Measurements from ENCODE around the gene PXDN.

Gene PXDN

DNA sequence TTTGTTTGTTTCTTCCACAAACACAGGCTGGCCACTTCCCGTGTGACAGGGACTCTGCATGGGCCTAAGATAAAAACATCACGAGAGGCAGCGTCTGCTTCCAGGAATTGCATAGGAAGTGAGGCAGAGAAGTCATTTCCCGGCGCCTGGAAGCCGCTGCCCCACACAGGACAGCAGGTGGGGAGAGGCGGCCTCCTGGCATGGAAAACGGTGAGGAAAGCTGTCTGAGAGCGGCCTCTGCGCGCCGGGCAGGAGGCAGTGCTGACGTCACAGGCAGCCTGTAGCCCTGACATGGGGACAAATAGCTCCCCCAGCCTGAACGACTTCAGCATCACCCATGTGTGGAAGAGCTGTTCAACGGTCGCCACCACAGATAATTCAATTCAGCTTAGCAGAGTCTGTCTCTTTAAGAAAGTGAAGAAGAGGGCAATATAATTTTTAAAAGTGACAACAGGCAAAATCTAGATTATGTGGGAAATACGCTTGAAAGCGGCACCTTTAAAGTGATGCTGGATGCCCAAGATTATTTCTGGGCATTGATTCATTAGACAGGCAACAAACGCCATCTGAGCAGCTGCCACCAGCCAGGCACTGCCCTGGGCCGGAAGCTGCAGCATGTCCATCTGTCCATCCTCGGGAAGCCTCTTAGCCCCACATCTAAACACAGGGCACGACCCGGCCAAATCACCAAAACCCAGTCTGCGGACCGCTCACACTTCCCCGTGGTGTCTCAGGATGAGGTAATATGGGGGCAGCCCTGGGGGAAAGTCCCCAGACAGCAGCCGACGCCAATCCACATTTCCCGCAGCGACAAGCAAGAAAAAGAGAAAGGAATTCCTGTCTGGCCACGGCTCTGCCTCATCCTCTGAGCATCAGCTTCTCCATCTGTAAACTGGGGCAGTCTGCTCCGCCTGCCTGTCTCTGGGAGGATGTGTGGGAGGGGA, 138.9 kb downstream of the PXDN start:
- DNase-seq: no peak

DNA sequence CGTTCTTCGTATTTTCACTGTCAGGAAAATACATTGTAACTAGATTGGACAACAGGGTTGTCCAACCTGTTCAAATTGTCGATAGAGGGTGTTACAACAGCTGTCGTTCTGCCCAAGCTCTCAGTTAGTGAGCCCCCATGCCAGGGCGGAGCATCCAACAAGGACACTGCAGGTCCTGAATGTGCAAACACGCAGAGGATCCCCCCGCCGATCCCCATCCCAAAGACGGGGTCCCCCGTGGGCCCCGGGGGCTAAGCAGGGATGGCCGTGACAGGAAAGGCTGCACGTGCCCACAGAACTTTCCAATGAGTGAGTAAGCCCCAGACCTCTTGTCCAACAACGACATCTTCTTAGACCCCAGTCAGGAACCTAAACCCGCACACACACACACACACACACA, 140.8 kb downstream of the PXDN start:
- DNase-seq: no peak

DNA sequence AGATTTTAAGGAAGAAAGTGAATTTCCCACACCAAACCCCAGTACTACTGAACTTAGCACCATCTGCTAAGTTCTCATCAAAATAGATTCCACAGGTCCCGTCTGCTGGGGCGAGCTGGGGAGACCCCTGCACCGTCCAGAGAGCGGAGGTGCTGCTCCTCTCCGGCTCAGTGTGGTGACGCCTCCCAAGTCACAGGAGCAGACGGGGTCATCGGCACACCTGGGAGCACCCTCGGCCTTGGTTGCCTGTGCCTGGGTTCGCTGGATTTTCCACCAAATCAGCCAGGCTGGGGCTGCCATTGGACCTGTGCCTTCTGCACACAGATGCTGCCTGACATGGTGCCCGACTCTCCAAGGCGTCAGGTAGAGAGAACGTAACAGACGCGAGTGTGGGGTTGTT, 141.3 kb downstream of the PXDN start:
- no peak for DNase-seq

DNA sequence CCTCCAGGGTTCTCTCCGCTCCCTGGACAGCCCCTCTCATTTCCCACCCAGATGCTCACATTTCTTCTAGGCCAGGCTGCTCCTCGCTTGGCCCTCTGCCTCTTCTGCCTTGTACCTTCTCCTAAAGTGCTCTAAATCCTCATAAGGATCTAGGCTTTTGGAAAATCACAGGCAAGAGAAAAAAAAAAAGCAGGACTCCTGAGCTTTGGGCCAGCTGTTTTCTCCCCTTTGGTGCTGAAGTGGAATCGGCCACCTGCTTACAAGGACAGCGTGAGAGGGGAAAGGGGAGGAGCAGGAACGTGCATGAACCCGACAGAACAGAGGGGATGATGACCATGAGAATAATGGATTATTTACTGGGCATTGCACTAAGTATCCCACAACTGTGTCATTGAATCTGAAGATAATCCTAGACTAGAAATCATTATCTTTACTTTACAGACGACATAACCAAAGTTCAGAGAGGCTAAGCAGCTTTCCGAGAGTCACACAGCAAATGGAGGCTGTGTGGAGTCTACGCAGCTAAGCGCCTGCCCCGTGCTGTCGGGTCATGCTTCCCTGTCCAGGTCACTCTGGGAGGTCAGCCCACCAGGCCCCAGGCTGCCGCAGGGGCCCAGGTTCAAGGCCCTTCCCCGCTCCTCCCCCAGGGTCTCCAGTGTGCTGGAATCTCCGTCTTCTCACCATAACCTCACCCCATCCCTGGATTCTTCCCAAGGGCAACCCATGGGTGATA, 141.9 kb downstream of the PXDN start:
- DNase-seq: no peak

DNA sequence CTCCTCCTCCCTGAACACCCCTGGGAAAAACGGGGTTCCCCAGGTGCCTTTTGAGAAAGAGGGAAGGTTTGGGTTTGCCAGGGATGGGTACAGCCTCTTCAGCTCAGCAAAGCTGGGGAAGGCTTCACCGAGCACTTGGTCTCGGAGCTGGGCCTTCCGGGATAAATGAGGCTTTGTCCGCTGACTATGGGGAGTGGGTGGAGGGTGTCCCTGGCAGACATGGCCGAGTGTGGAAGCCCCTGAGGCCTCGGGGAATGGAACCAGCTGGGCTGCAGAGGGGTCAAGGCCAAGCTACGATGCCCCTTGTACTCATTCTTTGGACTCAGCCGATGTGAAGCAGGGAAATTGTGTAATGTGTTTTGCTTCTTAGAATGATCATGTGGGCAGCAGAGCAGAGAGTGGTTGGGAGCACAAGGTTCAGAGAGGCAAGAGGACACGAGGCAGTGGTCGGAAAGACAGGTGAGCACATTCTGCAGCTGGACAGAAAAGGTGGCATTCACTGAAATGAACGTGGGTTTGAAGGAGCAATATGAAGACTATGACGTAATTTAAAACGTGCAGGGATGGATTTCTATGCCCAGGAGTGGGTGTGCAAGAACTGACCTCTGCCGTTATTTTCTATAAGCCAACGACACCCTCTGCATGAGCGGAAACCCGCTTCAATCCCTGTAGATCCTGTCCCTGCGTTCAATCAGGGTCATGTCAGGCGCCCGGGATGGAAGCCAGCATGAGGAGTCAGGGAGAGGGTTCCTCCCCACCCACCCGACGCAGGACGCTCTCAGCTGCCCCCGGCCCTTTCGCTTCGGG, 142.6 kb downstream of the PXDN start:
- no peak for DNase-seq

DNA sequence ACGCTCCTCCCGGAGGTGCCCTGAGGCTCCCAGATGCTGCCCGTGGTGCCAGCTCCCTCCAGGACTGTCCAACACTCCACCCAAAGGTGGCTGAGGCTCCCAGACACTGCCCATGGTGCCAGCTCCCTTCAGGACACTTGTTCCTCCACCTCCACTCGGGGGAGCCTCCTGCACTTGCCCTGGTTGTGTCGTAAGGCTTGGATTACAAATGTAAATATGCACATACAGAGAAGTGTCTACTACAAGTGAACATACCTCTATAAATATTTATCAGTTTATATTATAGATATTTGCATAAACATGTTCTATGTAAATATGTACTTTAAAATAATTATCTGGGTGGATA, 143.3 kb downstream of the PXDN start:
- no peak for DNase-seq

DNA sequence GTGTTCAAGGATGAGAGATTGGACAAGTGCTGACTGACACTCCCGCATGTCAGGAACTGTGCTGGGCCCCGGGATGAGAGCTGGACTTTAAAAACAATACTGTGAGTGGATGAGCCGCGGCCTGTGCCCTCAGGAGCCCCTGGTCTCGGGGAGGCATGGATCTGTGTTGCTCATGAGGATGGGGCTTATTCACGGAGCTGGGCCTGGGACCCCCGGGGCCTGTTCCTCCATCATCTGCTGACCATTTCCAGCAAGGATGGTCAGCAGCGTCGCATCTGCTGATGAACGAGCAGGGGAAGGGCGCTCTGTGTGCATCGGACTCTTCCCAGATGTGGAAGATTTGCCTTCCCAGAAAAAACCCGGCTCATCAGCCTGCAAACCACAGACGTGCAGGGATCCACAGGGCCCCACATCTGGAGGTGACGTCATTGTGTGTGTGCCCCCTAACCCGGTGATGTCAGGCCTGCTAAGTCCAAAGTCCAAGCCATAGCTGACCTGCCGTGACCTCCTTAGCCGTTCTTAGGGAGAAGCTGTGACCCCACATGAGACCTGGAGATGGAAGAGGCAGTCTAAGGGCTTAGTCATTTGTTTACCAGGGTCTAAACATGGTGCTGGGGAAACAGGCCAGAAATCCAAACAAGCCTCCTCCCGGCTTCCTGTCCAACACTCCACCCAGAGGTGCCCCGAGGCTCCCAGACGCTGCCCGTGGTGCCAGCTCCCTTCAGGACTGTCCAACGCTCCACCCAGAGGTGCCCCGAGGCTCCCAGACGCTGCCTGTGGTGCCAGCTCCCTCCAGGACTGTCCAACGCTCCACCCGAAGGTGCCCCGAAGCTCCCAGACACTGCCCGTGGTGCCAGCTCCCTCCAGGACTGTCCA, 143.9 kb downstream of the PXDN start:
- DNase-seq: no peak

DNA sequence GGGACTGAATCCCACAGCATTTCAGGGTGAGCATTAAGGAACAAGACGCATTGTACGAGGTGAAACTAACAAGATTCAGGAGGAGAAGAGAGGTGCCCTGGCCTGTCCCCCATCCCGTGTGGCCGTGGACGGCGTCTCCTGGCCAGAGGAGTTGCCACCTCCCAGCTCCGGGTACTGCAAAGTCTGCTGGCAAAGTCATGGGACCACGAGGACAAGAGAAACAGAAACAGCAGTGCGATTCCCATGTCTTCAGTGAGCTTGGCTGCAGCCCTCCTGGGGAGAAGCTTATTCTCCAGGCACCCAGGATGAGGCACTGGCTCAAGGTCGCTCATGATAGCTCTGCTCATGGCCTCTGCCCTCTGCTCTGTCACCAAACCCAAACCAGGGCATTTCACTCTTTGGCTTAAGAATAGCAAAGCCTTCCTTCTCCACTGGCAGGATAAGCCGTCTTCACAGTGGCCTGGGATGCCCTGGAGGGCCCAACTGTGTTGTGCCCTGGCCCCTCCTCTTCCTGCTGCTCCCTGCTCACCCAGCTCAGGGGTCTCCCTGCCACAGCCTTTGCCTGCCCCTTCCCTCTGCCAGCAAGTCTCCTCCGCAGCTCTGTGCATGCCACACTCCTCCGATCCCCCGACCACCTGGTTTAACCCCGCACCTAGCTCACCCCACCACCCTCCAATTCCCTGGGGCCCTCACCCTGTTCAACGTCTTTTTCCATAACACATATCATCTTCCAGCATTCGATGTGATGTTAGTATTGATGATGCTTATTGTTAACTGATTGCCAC, 144.8 kb downstream of the PXDN start:
- DNase-seq: no peak

DNA sequence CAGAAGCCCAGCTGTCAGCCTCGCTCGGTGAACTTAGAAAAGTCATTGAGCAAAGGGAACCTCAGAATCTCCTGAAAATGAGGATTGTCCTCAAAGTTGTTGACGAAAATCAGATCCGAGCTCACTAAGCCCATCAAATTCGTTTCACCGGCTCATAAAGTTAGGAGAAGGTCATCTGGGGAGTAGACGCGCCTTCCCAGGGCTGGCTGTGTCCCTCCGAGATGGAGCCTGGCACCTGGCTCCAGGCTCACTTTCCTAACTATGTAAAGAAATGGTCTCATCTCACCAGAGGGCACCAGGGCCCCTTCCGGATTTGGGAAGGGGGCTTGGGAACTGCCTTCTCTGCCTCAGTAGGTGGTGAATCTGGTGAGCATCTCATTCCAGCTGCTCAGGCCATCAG, 145.5 kb downstream of the PXDN start:
- no peak for DNase-seq

DNA sequence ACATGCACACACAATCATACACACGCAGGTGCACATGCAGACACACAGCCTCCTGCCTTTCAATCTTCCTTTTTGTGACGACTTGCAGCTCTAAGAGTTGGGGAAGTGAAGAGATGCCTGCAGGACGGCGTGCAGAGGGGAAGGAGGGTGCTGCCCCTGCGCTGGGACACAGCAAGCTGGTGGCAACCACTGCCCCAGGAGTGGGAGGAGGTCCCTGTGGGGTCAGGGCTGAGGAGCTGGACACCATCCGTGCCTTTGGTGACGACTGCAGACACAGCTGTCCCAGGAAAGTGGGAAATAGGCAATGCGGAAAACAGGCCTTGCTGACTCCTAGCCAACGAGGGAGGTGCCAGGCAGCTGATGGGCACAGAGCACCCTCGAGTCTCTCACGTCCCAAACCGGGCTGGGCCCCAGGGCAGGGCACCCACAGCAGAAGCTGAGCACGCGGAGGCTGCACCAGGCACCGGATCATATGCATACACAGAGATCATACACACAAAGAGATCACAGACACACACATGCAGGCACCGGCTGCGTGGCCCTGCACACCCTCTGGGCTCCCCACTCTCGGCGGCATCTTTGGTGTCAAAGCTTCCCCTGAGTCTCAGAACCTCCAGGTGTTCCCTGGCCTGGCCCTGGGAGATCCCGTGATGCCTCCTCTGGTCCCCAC, 146.1 kb downstream of the PXDN start:
- DNase-seq: no peak

DNA sequence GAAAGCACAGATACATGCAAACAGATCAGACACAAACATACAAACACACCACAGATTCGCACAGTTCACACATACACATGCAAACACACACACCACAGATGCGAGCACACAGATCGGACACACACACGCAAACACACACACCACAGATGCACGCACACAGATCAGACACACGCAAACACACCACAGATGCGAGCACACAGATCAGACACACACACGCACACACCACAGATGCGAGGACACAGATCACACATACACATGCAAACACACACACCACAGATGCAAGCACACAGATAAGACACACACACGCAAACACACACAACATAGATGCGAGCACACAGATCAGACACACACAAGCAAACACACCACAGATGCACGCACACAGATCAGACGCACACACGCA, 149.0 kb downstream of the PXDN start:
- no peak for DNase-seq

DNA sequence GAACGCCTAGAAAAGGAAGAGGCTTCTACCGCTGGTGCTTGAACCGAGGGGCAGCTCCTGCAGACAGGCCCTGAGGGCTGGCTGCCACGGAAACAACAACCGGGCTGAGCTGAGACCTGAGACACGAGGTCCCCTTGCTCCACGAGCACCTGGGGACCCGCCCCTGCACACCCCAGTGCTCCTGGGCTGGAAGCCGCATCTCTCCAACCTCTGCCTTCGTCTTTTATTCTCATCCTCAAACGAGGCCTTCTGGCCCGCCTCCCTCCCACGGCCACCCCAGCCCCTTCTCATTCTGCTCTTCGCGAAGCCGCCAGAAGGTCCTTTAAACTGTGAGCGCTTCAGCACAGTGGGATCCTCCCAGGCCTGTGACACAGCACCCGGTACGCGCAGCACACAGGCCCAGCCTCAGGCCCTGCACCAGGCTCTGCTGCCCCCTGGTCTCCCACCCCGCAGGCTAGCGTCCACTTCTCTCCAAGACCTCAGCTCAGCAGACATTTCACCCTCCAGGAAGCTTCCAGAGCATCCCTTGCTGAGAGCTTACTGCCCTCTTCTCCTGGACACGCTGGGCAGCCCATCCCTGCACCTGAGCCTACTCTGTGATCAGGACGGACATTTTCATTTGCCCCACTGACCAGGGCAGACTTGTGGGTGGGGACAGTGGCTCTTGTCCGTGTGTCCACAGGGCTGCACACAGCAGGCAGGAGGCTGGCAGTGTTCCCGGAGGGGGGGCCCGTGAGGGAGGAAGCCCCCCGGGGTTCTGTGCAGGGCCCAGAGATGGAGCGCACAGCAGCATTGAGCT, 149.7 kb downstream of the PXDN start:
- no peak for DNase-seq

DNA sequence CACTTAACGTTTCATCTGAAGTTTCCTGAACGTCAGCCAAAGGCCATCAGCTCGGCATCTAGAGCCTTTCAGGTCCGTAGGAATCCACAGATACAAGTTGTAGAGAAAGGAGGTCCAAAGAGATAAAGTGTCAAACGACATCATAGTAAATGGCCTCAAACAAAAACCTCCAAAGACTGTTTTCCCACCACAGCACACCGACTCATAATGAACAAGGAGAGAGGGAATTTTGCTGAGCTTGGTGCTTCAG, 150.3 kb downstream of the PXDN start:
- DNase-seq: no peak

DNA sequence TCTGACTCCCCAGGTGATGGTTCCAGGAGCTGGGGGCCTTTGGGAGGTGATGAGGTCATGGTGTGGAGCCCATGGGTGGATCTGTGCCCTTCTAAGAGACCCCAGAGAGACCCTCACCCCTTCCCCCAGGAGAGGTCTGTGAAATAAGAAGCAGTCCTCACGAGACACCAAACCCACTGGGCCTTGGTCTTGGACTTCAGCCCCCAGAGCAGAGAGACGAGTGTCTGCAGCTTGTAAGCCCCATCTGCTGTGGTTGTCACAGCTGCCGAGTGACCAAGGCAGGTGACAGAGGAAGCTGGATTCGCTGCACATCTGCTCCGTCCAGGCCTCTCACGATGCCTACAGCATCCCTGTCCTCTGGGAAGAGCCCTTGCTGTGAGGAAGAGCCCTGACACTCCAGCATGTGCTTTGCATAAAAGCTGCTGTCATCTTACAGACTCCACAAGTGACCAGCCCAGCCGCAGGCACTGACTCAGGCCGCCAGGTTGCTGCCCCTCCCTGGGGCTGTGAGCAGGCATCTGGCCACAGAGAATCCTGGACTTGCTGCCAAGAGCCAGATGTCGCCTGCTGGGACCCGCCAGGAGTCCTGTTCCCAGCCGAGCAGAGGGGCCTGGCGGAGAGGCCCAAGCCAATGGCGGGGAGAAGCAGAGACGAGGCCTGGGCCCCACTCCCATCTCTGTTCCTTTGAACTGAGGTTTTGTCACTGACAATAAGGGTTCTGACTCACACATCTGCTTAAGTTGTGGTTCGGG, 150.8 kb downstream of the PXDN start:
- no peak for DNase-seq

DNA sequence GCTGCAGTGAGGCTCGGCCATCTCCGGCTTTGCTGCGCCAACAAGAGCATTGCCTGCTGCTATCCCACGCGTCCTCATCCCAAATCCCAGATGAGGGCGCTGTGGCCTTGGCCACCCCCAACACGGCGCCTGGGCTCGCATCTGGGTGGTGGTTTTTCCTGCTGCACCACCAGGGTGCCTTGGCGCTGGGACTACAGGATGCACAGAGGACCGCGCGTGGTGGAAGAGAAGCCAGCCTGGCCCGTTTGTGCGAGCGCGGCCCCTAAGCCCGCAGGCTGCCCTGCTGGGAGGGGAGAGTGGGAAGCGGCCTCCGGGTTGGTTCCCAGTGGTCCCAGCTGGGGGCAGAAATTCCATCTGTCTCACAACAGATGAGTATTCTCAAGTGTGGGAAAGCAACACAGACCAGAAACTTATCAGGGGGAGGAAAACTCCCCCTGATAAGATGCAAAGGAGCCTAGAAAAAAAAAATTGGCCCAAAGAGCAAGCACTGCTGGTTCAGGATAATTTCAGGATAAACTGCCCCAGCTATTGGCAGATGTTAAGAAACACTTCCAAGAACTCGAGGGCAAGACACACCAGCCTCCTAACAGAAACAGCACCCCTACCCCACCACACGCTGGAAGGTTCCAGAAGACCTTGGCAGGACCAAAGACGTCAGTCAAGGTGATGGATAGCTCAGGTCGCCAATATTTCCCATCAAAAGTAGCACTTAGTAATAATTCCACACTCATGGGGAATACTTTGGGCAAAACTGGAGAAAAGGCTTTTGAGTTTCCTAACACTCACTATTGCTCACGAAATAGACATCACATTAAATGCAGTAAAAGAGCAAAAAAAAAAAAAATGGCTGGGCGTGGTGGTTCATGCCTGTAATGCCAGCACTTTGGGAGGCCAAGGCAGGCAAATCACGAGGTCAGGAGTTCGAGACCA, 152.1 kb downstream of the PXDN start:
- DNase-seq: no peak

DNA sequence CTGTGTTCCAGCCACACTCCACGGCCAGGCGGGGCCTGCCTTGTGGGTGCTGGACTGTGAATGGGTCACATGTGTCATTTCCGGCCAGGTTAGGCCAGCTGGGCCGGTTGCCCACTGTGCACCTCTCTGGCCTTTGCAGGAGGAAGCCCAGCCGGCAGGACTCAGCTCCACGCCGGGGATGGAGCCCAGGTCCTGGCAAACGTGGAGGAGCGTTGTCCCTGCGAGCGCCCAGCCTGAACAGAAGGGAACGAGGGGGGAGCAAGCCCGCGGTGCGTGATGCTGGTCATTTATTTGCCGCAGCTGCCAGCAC, 152.9 kb downstream of the PXDN start:
- no peak for DNase-seq

DNA sequence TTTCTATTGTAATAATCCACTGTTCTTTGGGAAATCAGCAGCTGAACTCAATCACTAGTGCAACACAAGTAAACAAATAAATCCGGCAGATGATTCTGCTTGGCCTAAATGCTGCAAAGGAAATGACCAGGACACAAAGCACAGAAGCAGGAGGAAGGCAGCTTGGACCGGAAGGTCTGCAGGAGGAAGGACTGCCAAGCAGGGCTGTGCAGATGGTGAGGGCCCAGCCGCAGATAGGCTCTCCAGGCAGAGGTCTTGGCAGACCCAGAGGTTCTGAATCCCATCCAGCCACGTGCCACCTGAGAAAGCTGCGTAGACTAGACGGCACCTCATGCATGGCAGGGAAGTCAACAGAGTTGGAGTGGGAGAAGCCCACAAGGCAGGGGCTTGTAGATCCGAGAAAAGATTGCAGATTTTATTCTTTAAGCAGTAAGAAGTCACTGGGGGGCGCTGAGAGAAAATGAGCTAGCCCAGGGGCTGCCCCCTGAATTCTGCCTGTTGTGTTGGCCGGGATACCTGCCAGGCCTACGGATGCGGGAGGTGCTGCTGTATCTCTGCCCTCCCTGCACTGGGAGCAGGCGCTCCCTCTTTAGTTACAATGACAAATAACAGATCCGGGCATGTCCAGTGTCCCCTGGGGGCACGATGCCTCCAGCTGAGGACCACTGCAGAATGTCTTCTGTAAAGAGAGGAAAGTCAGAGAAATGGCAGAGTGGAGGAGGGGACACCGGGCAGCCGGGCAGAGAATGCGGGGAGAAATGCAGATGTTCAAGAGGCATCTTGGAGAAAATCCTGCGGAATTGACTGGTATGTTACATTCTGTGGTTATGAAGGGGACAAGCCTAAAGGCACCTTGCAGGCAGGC, 153.5 kb downstream of the PXDN start:
- no peak for DNase-seq

Measured in stimulated activated CD4-positive, alpha-beta T cell treated with anti-CD3 and anti-CD28 coated beads, Interleukin-4, amount 100 ng/mL, for 4 hours (primary cell).